Loucy (cell line): Measurements from ENCODE around the gene SIAH1.

Experiments
- H2AFZ ChIP-seq: fragments of 200-600 bp; sonication (generic); 2 replicates; pipeline ENCODE4 v1.6.0; 2016; ENCODE audit warnings: antibody characterized with exemption, mild to moderate bottlenecking, low read length, moderate library complexity
- H3F3A ChIP-seq: fragments of 200-600 bp; 2 replicates; pipeline ENCODE4 v1.6.0; 2016; ENCODE audit warnings: antibody characterized with exemption, low read depth, mild to moderate bottlenecking
- H3K27me3 ChIP-seq: fragments of 200-600 bp; sonication (generic); 2 replicates; pipeline ENCODE4 v1.6.1; 2014; ENCODE audit warnings: low read length, mild to moderate bottlenecking; ENCODE audit not compliant: insufficient read depth, poor library complexity, severe bottlenecking
- H3K36me3 ChIP-seq: fragments of 200-600 bp; sonication (generic); 2 replicates; pipeline ENCODE4 v1.6.1; 2016; ENCODE audit warnings: low read length; ENCODE audit not compliant: insufficient read depth
- H3K4me1 ChIP-seq: fragments of 200-600 bp; sonication (generic); 2 replicates; pipeline ENCODE4 v1.5.1; 2014; ENCODE audit warnings: low read length, mild to moderate bottlenecking; ENCODE audit not compliant: insufficient read depth, poor library complexity, severe bottlenecking
- H3K4me2 ChIP-seq: fragments of 200-600 bp; sonication (generic); 2 replicates; pipeline ENCODE4 v1.6.0; 2014; ENCODE audit warnings: antibody characterized with exemption, low read length, low read depth, mild to moderate bottlenecking; ENCODE audit not compliant: poor library complexity, severe bottlenecking
- H3K4me3 ChIP-seq: fragments of 200-600 bp; sonication (generic); 2 replicates; pipeline ENCODE4 v1.5.1; 2014; ENCODE audit warnings: low read length, mild to moderate bottlenecking, mixed read lengths; ENCODE audit not compliant: poor library complexity, severe bottlenecking
- H3K79me2 ChIP-seq: fragments of 200-600 bp; sonication (generic); 2 replicates; pipeline ENCODE4 v1.6.1; 2014; ENCODE audit warnings: low read length; ENCODE audit not compliant: insufficient read depth
- H3K9ac ChIP-seq: fragments of 200-600 bp; sonication (generic); 2 replicates; pipeline ENCODE4 v1.6.0; 2014; ENCODE audit warnings: mild to moderate bottlenecking, low read depth, low read length, moderate library complexity; ENCODE audit not compliant: poor library complexity, severe bottlenecking
- H3K9me2 ChIP-seq: fragments of 200-600 bp; sonication (generic); replicated peaks from 2 replicates; pipeline ENCODE4 v1.6.1; 2016; ENCODE audit warnings: low read depth, low read length, mixed read lengths
- H3K9me3 ChIP-seq: fragments of 200-600 bp; sonication (generic); 2 replicates; pipeline ENCODE4 v1.6.1; 2014; ENCODE audit warnings: mild to moderate bottlenecking, antibody characterized with exemption, low read length, low read depth; ENCODE audit not compliant: insufficient read depth
- H4K20me1 ChIP-seq: fragments of 200-600 bp; sonication (generic); 2 replicates; pipeline ENCODE4 v1.6.0; 2014; ENCODE audit warnings: antibody characterized with exemption, low read length, mild to moderate bottlenecking; ENCODE audit not compliant: insufficient read depth, poor library complexity, severe bottlenecking
- EZH2phosphoT487 ChIP-seq: fragments of 200-600 bp; IDR thresholded peaks from 2 replicates; pipeline ENCODE4 v1.6.1; 2018; ENCODE audit warnings: antibody characterized with exemption, mild to moderate bottlenecking, moderate library complexity, borderline replicate concordance
- TF ChIP-seq, protein P1 (sequence below): fragments of 200-600 bp; sonication (generic); conservative IDR thresholded peaks from 2 replicates; pipeline ENCODE4 v1.5.1; 2014; ENCODE audit warnings: mild to moderate bottlenecking, antibody characterized with exemption, low read length

The SIAH1 gene, protein sequence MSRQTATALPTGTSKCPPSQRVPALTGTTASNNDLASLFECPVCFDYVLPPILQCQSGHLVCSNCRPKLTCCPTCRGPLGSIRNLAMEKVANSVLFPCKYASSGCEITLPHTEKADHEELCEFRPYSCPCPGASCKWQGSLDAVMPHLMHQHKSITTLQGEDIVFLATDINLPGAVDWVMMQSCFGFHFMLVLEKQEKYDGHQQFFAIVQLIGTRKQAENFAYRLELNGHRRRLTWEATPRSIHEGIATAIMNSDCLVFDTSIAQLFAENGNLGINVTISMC

DNA sequence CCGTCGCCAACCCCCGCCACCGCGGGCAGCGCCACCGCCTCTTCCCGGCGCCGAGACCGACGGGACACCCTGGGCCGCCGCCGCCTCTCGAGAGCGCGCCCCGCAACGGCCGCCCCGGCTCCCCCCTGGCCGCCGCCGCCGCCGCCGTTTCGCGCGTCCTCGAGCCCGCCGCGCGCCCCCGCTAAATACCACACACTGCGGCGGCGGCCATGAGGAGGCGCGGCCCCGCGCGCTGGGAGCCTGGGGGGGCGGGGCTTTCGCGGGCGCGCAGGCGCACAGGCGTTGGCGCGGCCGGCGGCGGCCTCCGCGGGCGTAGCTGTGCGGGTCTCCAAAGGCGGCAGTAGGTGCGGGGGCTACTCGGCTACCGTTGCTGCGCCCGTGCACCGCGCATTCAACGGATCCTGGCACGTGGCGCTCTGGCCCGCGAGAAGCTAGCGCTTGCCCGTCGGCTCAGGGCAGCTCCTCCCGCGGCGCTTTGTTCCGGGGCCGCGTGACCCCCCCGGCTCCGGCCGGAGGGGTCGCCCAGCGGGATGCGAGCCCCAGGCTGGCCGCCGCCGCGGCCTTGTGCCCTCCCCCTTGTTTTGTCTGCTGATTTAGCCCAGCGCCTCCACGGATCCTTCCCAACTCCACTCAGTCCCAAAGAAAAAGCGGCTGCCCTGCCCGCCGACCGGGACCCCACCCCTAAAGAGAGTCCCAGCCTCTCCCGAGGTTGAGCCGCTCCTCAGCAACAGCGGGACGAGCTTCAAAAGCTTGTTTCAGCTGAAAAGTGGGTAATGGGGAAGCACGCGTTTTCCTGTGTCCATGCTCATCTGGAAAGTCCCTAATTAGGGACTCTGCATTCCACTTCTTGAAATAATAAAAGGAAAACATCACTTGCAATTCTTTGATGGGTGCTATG lies at the start of gene SIAH1:
TSS of gene SIAH1 (minus strand) at position 161 of the 898 bp plus-strand sequence. CDS start 22,985 bp downstream, outside the sequence.
- H2AFZ ChIP-seq, result peak within 1 kb of the TSS; percentile 82
- peaks cover 28% of the 10 kb centered on the region for H3K4me1 ChIP-seq
- no peaks in the 10 kb centered on the region for H3K9me3 ChIP-seq
- H3K9ac ChIP-seq, result peak within 1 kb of the TSS; percentile 97
- no peaks in the 10 kb centered on the region for H3K36me3 ChIP-seq
- peak within 1 kb of the TSS; percentile 93 for H3K4me3 ChIP-seq
- peaks cover 46% of the 10 kb centered on the region for H3K79me2 ChIP-seq
- no peaks in the 10 kb centered on the region for H3K9me2 ChIP-seq
- H3F3A ChIP-seq, result no peaks in the 10 kb centered on the region
- TF ChIP-seq, protein P1, sequence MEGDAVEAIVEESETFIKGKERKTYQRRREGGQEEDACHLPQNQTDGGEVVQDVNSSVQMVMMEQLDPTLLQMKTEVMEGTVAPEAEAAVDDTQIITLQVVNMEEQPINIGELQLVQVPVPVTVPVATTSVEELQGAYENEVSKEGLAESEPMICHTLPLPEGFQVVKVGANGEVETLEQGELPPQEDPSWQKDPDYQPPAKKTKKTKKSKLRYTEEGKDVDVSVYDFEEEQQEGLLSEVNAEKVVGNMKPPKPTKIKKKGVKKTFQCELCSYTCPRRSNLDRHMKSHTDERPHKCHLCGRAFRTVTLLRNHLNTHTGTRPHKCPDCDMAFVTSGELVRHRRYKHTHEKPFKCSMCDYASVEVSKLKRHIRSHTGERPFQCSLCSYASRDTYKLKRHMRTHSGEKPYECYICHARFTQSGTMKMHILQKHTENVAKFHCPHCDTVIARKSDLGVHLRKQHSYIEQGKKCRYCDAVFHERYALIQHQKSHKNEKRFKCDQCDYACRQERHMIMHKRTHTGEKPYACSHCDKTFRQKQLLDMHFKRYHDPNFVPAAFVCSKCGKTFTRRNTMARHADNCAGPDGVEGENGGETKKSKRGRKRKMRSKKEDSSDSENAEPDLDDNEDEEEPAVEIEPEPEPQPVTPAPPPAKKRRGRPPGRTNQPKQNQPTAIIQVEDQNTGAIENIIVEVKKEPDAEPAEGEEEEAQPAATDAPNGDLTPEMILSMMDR, result no peak
- no peak for TF ChIP-seq EZH2phosphoT487
- H3K27me3 ChIP-seq, result no peaks in the 10 kb centered on the region
- H3K4me2 ChIP-seq, result peak within 1 kb of the TSS; percentile 85
- H4K20me1 ChIP-seq, result peaks cover 39% of the 10 kb centered on the region

DNA sequence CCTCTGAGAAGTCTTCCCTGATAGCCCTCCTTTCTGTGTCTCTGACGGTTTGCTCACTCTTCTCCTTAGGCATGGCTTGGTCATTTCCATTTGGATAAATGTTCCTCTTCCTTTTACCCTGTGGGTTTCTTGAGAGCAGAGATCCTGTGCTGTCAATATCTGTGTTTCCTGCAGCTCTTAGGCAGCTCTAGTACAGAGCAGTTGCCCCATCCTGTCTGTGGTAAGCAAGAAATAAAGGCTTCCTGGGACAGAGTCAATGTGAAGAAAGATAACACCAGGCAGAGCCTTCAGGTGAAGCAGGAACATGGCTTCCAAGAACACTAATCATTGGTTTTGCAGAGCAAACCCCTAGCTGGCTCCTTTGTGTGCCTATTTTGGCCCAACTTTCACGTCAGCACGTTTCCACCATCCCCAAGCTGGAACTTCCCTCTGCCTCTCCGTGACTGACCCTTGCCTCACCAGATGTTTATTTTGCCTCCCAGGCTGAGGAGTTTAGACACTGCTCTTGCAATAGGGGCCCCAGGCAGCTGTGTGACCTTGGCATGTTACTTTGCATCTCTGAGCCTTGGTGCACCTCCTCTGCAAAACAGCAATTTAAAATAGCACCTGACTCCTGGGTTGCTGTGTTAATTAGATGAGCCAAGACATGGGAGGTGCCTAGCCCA lies 49.6 kb upstream of the SIAH1 start:
- no peaks in the 10 kb centered on the region for H3K36me3 ChIP-seq
- no peaks in the 10 kb centered on the region for H4K20me1 ChIP-seq
- peaks cover 31% of the 10 kb centered on the region for H3K4me1 ChIP-seq
- no peak overlapping the region for H2AFZ ChIP-seq
- peak overlapping the region; percentile 40 for H3K9ac ChIP-seq
- H3K27me3 ChIP-seq, result no peaks in the 10 kb centered on the region
- peak overlapping the region; percentile 41 for H3K4me3 ChIP-seq
- H3K79me2 ChIP-seq, result no peaks in the 10 kb centered on the region
- H3F3A ChIP-seq, result no peaks in the 10 kb centered on the region
- no peaks in the 10 kb centered on the region for H3K9me2 ChIP-seq
- H3K4me2 ChIP-seq, result peak overlapping the region; percentile 64
- TF ChIP-seq EZH2phosphoT487, result no peak
- TF ChIP-seq, protein P1, result no peak
- H3K9me3 ChIP-seq, result no peaks in the 10 kb centered on the region

DNA sequence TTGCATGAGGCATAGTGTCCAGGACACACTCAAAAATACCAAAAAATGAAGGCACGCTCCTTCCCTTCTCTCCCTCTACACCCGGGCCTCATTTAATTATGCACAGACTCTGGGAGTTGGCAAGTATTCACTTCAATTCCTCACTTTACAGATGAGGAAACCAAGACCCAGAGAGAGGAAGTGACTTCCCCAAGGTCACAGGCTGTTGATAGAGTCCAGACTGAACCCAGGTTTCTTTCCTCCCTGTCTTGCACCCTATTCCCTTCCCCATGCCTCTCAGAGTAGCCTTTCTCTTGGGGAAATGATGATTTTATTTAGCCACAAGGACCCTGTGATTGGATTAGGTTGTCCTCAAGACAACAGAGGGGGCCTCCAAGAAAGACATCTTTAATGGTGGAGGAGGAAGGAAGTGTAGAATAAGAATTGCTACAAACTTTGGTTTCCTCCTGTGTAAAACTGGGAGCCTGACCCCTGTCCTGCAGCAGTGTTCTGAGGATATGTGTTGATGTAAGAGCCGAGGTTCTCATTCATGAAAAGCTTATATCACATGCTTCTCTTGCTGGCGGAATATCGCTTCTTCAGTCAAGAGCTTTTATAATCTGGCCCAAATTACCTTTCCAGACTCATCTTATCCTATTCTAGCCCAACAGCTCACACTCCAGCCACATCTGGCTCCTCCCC lies 48.8 kb upstream of the SIAH1 start:
- no peaks in the 10 kb centered on the region for H3F3A ChIP-seq
- TF ChIP-seq EZH2phosphoT487, result no peak
- TF ChIP-seq, protein P1, result no peak
- H2AFZ ChIP-seq, result peak overlapping the region; percentile 71
- no peaks in the 10 kb centered on the region for H3K9me2 ChIP-seq
- H4K20me1 ChIP-seq, result no peaks in the 10 kb centered on the region
- H3K4me3 ChIP-seq, result peak overlapping the region; percentile 41
- H3K27me3 ChIP-seq, result no peaks in the 10 kb centered on the region
- H3K4me2 ChIP-seq, result peak overlapping the region; percentile 64
- no peaks in the 10 kb centered on the region for H3K9me3 ChIP-seq
- no peaks in the 10 kb centered on the region for H3K79me2 ChIP-seq
- H3K9ac ChIP-seq, result peak overlapping the region; percentile 40
- peaks cover 31% of the 10 kb centered on the region for H3K4me1 ChIP-seq
- H3K36me3 ChIP-seq, result no peaks in the 10 kb centered on the region
